IMR-90 (cell line): ENCODE measurements around the gene PSMD6. TPM values are rescaled to one million over a fixed set of nuclear protein-coding genes. Genes with fewer than 3 reads are reported as not detected.

ENCODE experiments used
- ATAC-seq: fragments of 200-7000 bp; cut with Tn5 transposase; 2 replicates; pipeline ENCODE4 v1.9.1; 2020; ENCODE audit warnings: low read depth, mild to moderate bottlenecking, moderate library complexity
- BruUV-seq: library from RNA; stranded (reverse); fragments of 400-500 nt; replicated peaks from 2 replicates; lab custom pipeline; 2021; lab: Mats Ljungman, UMichigan
- CTCF ChIA-PET: fragments of 300-600 bp; formaldehyde crosslinking; extraction: SDS; loops from one replicate; lab custom pipeline; 2021; ENCODE audit warnings: antibody characterized with exemption; lab: Yijun Ruan, JAX
- POLR2A ChIA-PET: fragments of 300-600 bp; sonication (Branson Sonifier 250); formaldehyde crosslinking; loops from one replicate; lab custom pipeline; 2022; ENCODE audit warnings: antibody characterized with exemption; ENCODE audit not compliant: unreplicated experiment; lab: Charles Lee
- DNase-seq: peaks from one replicate; pipeline ENCODE4 v3.0.0; 2013
- H2AFZ ChIP-seq: replicated peaks from 2 replicates; pipeline ENCODE3; 2013; ENCODE audit warnings: low read length, mild to moderate bottlenecking; ENCODE audit not compliant: poor library complexity
- H2AK5ac ChIP-seq: 2 replicates; pipeline ENCODE4 v1.6.1; 2013; ENCODE audit warnings: low read depth, low read length, inconsistent platforms
- H2AK9ac ChIP-seq: replicated peaks from 2 replicates; pipeline ENCODE3; 2013; ENCODE audit warnings: mild to moderate bottlenecking, low read depth, low read length, moderate library complexity; ENCODE audit not compliant: poor library complexity
- H2BK120ac ChIP-seq: 2 replicates; pipeline ENCODE4 v1.6.1; 2013; ENCODE audit warnings: low read depth, low read length, inconsistent platforms
- H2BK15ac ChIP-seq: 3 replicates; pipeline ENCODE4 v1.6.1; 2013; ENCODE audit warnings: low read depth, low read length, inconsistent platforms
- H2BK20ac ChIP-seq: 2 replicates; pipeline ENCODE4 v1.6.1; 2013; ENCODE audit warnings: low read depth, mild to moderate bottlenecking, inconsistent platforms, low read length, moderate library complexity
- H2BK5ac ChIP-seq: 2 replicates; pipeline ENCODE4 v1.6.1; 2013; ENCODE audit warnings: mild to moderate bottlenecking, low read depth, low read length, inconsistent platforms; ENCODE audit not compliant: poor library complexity, severe bottlenecking
- H3K14ac ChIP-seq: replicated peaks from 2 replicates; pipeline ENCODE4 v1.6.1; 2013; ENCODE audit warnings: low read depth, low read length, inconsistent platforms
- H3K18ac ChIP-seq: 2 replicates; pipeline ENCODE4 v1.6.1; 2013; ENCODE audit warnings: low read depth, low read length, control low read depth
- H3K23ac ChIP-seq: 2 replicates; pipeline ENCODE4 v1.6.1; 2013; ENCODE audit warnings: low read depth, low read length, inconsistent platforms
- H3K27ac ChIP-seq: 2 replicates; pipeline ENCODE4 v1.5.1; 2013; ENCODE audit warnings: mild to moderate bottlenecking, control low read depth, low read length; ENCODE audit not compliant: insufficient read depth
- H3K27me3 ChIP-seq: 2 replicates; pipeline ENCODE4 v1.6.1; 2013; ENCODE audit warnings: low read length; ENCODE audit not compliant: control insufficient read depth, insufficient read depth
- H3K36me3 ChIP-seq: 2 replicates; pipeline ENCODE4 v1.6.1; 2013; ENCODE audit warnings: low read length, mixed read lengths; ENCODE audit not compliant: control insufficient read depth, insufficient read depth
- H3K4ac ChIP-seq: 2 replicates; pipeline ENCODE4 v1.6.1; 2013; ENCODE audit warnings: low read depth, low read length, inconsistent platforms
- H3K4me1 ChIP-seq: 2 replicates; pipeline ENCODE4 v1.6.1; 2013; ENCODE audit warnings: low read length, mixed read lengths; ENCODE audit not compliant: control insufficient read depth, insufficient read depth
- H3K4me2 ChIP-seq: 2 replicates; pipeline ENCODE4 v1.6.1; 2013; ENCODE audit warnings: low read depth, mild to moderate bottlenecking, control low read depth, low read length, moderate library complexity
- H3K4me3 ChIP-seq: 2 replicates; pipeline ENCODE4 v1.5.1; 2013; ENCODE audit warnings: low read depth, mild to moderate bottlenecking, control low read depth, low read length, moderate library complexity; ENCODE audit not compliant: insufficient read depth
- H3K56ac ChIP-seq: 2 replicates; pipeline ENCODE4 v1.6.1; 2013; ENCODE audit warnings: low read length, inconsistent platforms; ENCODE audit not compliant: insufficient read depth; ENCODE audit errors: extremely low read depth
- H3K79me1 ChIP-seq, 2 experiments: 2 replicates each; pipeline ENCODE4 v1.6.1; 2013; ENCODE audit warnings: low read length in 2 of 2, inconsistent platforms in 1 of 2, low read depth in 1 of 2
- H3K9ac ChIP-seq: 2 replicates; pipeline ENCODE4 v1.6.1; 2013; ENCODE audit warnings: low read depth, low read length, control low read depth
- H3K9me1 ChIP-seq: 2 replicates; pipeline ENCODE4 v1.6.1; 2013; ENCODE audit warnings: low read length, inconsistent platforms; ENCODE audit not compliant: insufficient read depth
- H3K9me3 ChIP-seq: 2 replicates; pipeline ENCODE4 v1.6.1; 2013; ENCODE audit warnings: low read length; ENCODE audit not compliant: control insufficient read depth, insufficient read depth
- H4K20me1 ChIP-seq: 2 replicates; pipeline ENCODE4 v1.6.1; 2013; ENCODE audit warnings: low read length, inconsistent platforms; ENCODE audit not compliant: insufficient read depth
- H4K5ac ChIP-seq: 2 replicates; pipeline ENCODE4 v1.6.1; 2013; ENCODE audit warnings: mild to moderate bottlenecking, low read depth, low read length, control low read depth
- H4K8ac ChIP-seq, 2 experiments: 2 replicates each; pipeline ENCODE4 v1.6.1; 2013; ENCODE audit warnings: low read depth in 2 of 2, low read length in 2 of 2, control low read depth in 1 of 2, inconsistent platforms in 1 of 2
- H4K91ac ChIP-seq: 2 replicates; pipeline ENCODE4 v1.6.1; 2013; ENCODE audit warnings: low read depth, low read length, inconsistent platforms; ENCODE audit not compliant: insufficient read depth
- BHLHE40 ChIP-seq: fragments of 150-350 bp; IDR thresholded peaks from 2 replicates; pipeline ENCODE4 v1.6.1; 2016; ENCODE audit warnings: mild to moderate bottlenecking, low read depth, low read length
- CEBPB ChIP-seq: IDR thresholded peaks from 2 replicates; pipeline ENCODE4 v1.6.1; 2012; ENCODE audit warnings: low read depth, low read length, improper control_type of control experiment
- CHD1 ChIP-seq: IDR thresholded peaks from 2 replicates; pipeline ENCODE4 v1.6.1; 2012; ENCODE audit warnings: low read depth, low read length, improper control_type of control experiment
- FOS ChIP-seq: fragments of 150-350 bp; IDR thresholded peaks from 2 replicates; pipeline ENCODE4 v1.6.1; 2016; ENCODE audit warnings: low read depth, low read length
- MAFK ChIP-seq: IDR thresholded peaks from 2 replicates; pipeline ENCODE4 v1.6.1; 2012; ENCODE audit warnings: low read depth, low read length, improper control_type of control experiment
- MAZ ChIP-seq: IDR thresholded peaks from 2 replicates; pipeline ENCODE4 v1.6.1; 2012; ENCODE audit warnings: low read depth, mild to moderate bottlenecking, low read length, improper control_type of control experiment, moderate library complexity, borderline replicate concordance
- MXI1 ChIP-seq: IDR thresholded peaks from 2 replicates; pipeline ENCODE4 v1.6.1; 2012; ENCODE audit warnings: low read depth, mild to moderate bottlenecking, low read length, moderate library complexity, borderline replicate concordance
- NFE2L2 ChIP-seq: fragments of 150-350 bp; IDR thresholded peaks from 2 replicates; pipeline ENCODE4 v1.6.1; 2016; ENCODE audit warnings: low read depth, mild to moderate bottlenecking, low read length
- POLR2A ChIP-seq: IDR thresholded peaks from 2 replicates; pipeline ENCODE4 v1.6.1; 2012; ENCODE audit warnings: mild to moderate bottlenecking, low read depth, low read length
- RAD21 ChIP-seq: IDR thresholded peaks from 2 replicates; pipeline ENCODE4 v1.6.1; 2012; ENCODE audit warnings: low read length, improper control_type of control experiment
- RCOR1 ChIP-seq: IDR thresholded peaks from 2 replicates; pipeline ENCODE4 v1.6.1; 2012; ENCODE audit warnings: mild to moderate bottlenecking, low read length, improper control_type of control experiment; ENCODE audit not compliant: insufficient replicate concordance
- RFX5 ChIP-seq: IDR thresholded peaks from 2 replicates; pipeline ENCODE4 v1.8.0; 2012; ENCODE audit warnings: low read depth, mild to moderate bottlenecking, low read length, moderate library complexity
- SMC3 ChIP-seq: fragments of 150-350 bp; IDR thresholded peaks from 2 replicates; pipeline ENCODE4 v1.6.1; 2016; ENCODE audit warnings: low read depth, mild to moderate bottlenecking, antibody characterized with exemption, low read length, moderate library complexity
- WGBS, 2 experiments: methylation state at CpG; one replicate each; pipeline versions ENCODE4 v1.1.5 to v1.1.7; 2013; ENCODE audit warnings: missing lambda C conversion rate in 2 of 2; ENCODE audit not compliant: insufficient read length in 1 of 2; ENCODE audit errors: extremely low coverage in 2 of 2; 5-methylcytosine and 5-hydroxymethylcytosine counted together
- dilution Hi-C: fragments of 300-500 bp; cut with HindIII; formaldehyde crosslinking; loops from one replicate; pipeline ENCODE4 v1.14.3; 2018; ENCODE audit warnings: low sequenced_read_pairs; ENCODE audit not compliant: unreplicated experiment
- in situ Hi-C: fragments of 300-500 bp; cut with MboI; formaldehyde crosslinking; loops from 3 replicates; pipeline ENCODE4 v1.14.3; 2019; ENCODE audit warnings: low sequenced_read_pairs, inconsistent platforms, mixed read lengths
- intact Hi-C: fragments of 100-400 bp; cut with micrococcal nuclease; formaldehyde crosslinking; loops from 2 replicates; pipeline ENCODE4 v1.10.0; 2022
- polyA plus RNA-seq, 3 experiments: library from polyadenylated mRNA; depleted of rRNA; stranded (reverse); fragments of >200 nt; gene quantifications; 2 replicates each; pipeline ENCODE4 v1.2.3, GENCODE V29; 2012; ENCODE audit warnings: low replicate concordance in 1 of 3
- total RNA-seq: library from RNA; depleted of rRNA; stranded (reverse); fragments of >200 nt; gene quantifications from 2 replicates; pipeline ENCODE4 v1.2.3, GENCODE V29; 2012
- TF ChIP-seq, protein P1 (sequence below): fragments of 150-350 bp; IDR thresholded peaks from 2 replicates; pipeline ENCODE4 v1.6.1; 2017; ENCODE audit warnings: mild to moderate bottlenecking, antibody characterized with exemption, low read length, low read depth
- TF ChIP-seq, protein P2 (sequence below): fragments of 150-350 bp; IDR thresholded peaks from 2 replicates; pipeline ENCODE4 v1.6.1; 2016; ENCODE audit warnings: low read depth, mild to moderate bottlenecking, low read length, moderate library complexity, borderline replicate concordance
- TF ChIP-seq, protein P3 (sequence below): conservative IDR thresholded peaks from 2 replicates; pipeline ENCODE4 v1.5.1; 2012; ENCODE audit warnings: mild to moderate bottlenecking, low read depth, low read length, improper control_type of control experiment

Gene PSMD6
- total and polyA plus RNA-seq, 2 of the 4 experiments (the other 2 are of a cell fraction): 86.6 to 91.8 TPM

DNA sequence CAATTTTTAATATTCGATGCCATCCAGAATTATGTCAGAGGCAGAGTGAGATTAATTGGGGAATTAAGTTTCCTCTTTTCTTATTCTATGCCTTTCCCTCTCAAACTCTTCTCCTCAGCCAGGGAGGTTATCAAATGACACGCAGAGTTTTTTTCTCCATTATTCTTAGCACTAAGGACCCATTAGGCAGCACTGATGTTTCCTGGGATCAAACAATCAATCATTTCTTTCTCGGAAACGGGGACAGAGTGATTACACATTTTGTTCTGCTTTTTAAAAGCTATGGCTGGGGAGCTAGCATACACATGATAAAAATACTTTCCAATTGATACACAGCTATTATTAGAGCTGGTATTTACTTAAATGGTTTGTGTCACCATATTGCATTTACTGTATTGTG is 35.3 kb upstream of the PSMD6 start:
- dilution Hi-C loops: no loop called here
- Histone ChIP-seq H3K27me3 (no peaks in the 10 kb centered on the region), H2BK5ac (no peak overlapping the region), H2AK9ac (no peak overlapping the region), H3K14ac (no peak overlapping the region), H3K4me1 (peaks cover 2% of the 10 kb centered on the region; the same call in 1 of the 2 replicates), H3K4ac (no peak overlapping the region), H2BK20ac (no peak overlapping the region; the same call in 1 of the 2 replicates), H3K9me3 (0 out of 2 replicates have a peak, but pooled peaks cover 3% of the 10 kb centered on the region), H3K23ac (no peak overlapping the region), H2AFZ (no peak overlapping the region), H3K9me1 (no peaks in the 10 kb centered on the region), H3K27ac (no peak overlapping the region), H3K18ac (no peak overlapping the region), H2BK120ac (no peak overlapping the region), H3K4me3 (no peak overlapping the region), H3K36me3 (no peaks in the 10 kb centered on the region), H2AK5ac (no peak overlapping the region), H3K56ac (no peak overlapping the region), H3K9ac (no peak overlapping the region), H2BK15ac (no peak overlapping the region), H4K5ac (no peak overlapping the region; the same call in 1 of the 2 replicates), H3K79me1 (no peaks in the 10 kb centered on the region), H4K91ac (no peak overlapping the region), H4K20me1 (no peaks in the 10 kb centered on the region), H4K8ac (no peak overlapping the region), H3K4me2 (no peak overlapping the region)
- POLR2A ChIA-PET: no interaction called here
- no peak for DNase-seq
- intact Hi-C loops: no loop called here
- in situ Hi-C loops: no loop called here
- CTCF ChIA-PET: no interaction called here
- ATAC-seq: no peak
- no peak for TF ChIP-seq CEBPB
- no peak for TF ChIP-seq MAFK
- TF ChIP-seq, protein P1, sequence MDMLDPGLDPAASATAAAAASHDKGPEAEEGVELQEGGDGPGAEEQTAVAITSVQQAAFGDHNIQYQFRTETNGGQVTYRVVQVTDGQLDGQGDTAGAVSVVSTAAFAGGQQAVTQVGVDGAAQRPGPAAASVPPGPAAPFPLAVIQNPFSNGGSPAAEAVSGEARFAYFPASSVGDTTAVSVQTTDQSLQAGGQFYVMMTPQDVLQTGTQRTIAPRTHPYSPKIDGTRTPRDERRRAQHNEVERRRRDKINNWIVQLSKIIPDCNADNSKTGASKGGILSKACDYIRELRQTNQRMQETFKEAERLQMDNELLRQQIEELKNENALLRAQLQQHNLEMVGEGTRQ: no peak
- TF ChIP-seq BHLHE40: no peak
- no peak for TF ChIP-seq POLR2A
- no peak for TF ChIP-seq RFX5
- TF ChIP-seq MAZ: no peak
- no peak for TF ChIP-seq RCOR1
- TF ChIP-seq NFE2L2: no peak
- no peak for TF ChIP-seq FOS
- TF ChIP-seq, protein P2, sequence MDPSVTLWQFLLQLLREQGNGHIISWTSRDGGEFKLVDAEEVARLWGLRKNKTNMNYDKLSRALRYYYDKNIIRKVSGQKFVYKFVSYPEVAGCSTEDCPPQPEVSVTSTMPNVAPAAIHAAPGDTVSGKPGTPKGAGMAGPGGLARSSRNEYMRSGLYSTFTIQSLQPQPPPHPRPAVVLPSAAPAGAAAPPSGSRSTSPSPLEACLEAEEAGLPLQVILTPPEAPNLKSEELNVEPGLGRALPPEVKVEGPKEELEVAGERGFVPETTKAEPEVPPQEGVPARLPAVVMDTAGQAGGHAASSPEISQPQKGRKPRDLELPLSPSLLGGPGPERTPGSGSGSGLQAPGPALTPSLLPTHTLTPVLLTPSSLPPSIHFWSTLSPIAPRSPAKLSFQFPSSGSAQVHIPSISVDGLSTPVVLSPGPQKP: no peak
- TF ChIP-seq CHD1: no peak
- TF ChIP-seq, protein P3, sequence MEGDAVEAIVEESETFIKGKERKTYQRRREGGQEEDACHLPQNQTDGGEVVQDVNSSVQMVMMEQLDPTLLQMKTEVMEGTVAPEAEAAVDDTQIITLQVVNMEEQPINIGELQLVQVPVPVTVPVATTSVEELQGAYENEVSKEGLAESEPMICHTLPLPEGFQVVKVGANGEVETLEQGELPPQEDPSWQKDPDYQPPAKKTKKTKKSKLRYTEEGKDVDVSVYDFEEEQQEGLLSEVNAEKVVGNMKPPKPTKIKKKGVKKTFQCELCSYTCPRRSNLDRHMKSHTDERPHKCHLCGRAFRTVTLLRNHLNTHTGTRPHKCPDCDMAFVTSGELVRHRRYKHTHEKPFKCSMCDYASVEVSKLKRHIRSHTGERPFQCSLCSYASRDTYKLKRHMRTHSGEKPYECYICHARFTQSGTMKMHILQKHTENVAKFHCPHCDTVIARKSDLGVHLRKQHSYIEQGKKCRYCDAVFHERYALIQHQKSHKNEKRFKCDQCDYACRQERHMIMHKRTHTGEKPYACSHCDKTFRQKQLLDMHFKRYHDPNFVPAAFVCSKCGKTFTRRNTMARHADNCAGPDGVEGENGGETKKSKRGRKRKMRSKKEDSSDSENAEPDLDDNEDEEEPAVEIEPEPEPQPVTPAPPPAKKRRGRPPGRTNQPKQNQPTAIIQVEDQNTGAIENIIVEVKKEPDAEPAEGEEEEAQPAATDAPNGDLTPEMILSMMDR: no peak
- TF ChIP-seq MXI1: no peak
- no peak for TF ChIP-seq SMC3
- TF ChIP-seq RAD21: no peak
- BruUV-seq: no TSS peak
- no CpG with 5 or more reads among the region's 4 CpGs for WGBS, 2 experiments
